ENCODE data around the gene KCNS3. TPM values are rescaled to one million over a fixed set of nuclear protein-coding genes. Genes with fewer than 3 reads are reported as not detected.

Gene KCNS3
- total RNA-seq, 1 experiment from 2014 or later = 1.7 TPM

- no peak overlapping the region for H3K4me3 ChIP-seq (ENCODE audit: low read depth in 2 of 2, low read length in 2 of 2)
- no peaks in the 10 kb centered on the region; the same call in 1 of the 2 replicates for H3K4me1 ChIP-seq (ENCODE audit: control insufficient read depth, insufficient read depth, low read length)
- no peaks in the 10 kb centered on the region for H3K36me3 ChIP-seq (ENCODE audit: control insufficient read depth, insufficient read depth, low read length)
- no peaks in the 10 kb centered on the region for H3K9me3 ChIP-seq (ENCODE audit: control insufficient read depth, insufficient read depth, low read depth, low read length)
- POLR2A ChIA-PET = no interaction called here
- no TSS peak for BruUV-seq (replicated peaks)
- CTCF ChIA-PET = no interaction called here
- no peak for ATAC-seq
- TF ChIP-seq, protein P1, sequence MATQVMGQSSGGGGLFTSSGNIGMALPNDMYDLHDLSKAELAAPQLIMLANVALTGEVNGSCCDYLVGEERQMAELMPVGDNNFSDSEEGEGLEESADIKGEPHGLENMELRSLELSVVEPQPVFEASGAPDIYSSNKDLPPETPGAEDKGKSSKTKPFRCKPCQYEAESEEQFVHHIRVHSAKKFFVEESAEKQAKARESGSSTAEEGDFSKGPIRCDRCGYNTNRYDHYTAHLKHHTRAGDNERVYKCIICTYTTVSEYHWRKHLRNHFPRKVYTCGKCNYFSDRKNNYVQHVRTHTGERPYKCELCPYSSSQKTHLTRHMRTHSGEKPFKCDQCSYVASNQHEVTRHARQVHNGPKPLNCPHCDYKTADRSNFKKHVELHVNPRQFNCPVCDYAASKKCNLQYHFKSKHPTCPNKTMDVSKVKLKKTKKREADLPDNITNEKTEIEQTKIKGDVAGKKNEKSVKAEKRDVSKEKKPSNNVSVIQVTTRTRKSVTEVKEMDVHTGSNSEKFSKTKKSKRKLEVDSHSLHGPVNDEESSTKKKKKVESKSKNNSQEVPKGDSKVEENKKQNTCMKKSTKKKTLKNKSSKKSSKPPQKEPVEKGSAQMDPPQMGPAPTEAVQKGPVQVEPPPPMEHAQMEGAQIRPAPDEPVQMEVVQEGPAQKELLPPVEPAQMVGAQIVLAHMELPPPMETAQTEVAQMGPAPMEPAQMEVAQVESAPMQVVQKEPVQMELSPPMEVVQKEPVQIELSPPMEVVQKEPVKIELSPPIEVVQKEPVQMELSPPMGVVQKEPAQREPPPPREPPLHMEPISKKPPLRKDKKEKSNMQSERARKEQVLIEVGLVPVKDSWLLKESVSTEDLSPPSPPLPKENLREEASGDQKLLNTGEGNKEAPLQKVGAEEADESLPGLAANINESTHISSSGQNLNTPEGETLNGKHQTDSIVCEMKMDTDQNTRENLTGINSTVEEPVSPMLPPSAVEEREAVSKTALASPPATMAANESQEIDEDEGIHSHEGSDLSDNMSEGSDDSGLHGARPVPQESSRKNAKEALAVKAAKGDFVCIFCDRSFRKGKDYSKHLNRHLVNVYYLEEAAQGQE (IDR thresholded peaks at IDR 0.05; ENCODE audit: insufficient read depth in 1 of 2, low read depth in 2 of 2, low read length in 1 of 2) = no peak
- TF ChIP-seq TCF7L2 (IDR thresholded peaks at IDR 0.05; ENCODE audit: low read depth, low read length) (no peak), SIN3A (IDR thresholded peaks at IDR 0.05; ENCODE audit: borderline replicate concordance, insufficient read depth, low read depth, low read length) (no peak), POLR2AphosphoS5 (IDR thresholded peaks at IDR 0.05; ENCODE audit: low read depth, low read length) (no peak)
- TF ChIP-seq, protein P2, sequence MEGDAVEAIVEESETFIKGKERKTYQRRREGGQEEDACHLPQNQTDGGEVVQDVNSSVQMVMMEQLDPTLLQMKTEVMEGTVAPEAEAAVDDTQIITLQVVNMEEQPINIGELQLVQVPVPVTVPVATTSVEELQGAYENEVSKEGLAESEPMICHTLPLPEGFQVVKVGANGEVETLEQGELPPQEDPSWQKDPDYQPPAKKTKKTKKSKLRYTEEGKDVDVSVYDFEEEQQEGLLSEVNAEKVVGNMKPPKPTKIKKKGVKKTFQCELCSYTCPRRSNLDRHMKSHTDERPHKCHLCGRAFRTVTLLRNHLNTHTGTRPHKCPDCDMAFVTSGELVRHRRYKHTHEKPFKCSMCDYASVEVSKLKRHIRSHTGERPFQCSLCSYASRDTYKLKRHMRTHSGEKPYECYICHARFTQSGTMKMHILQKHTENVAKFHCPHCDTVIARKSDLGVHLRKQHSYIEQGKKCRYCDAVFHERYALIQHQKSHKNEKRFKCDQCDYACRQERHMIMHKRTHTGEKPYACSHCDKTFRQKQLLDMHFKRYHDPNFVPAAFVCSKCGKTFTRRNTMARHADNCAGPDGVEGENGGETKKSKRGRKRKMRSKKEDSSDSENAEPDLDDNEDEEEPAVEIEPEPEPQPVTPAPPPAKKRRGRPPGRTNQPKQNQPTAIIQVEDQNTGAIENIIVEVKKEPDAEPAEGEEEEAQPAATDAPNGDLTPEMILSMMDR (IDR thresholded peaks at IDR 0.05) = no peak
- DNase-seq (ENCODE audit: low read depth, low spot score) = no peak
- intact Hi-C loops (cut with micrococcal nuclease; ENCODE audit: unreplicated experiment) = no loop called here
- peaks cover 4% of the 10 kb centered on the region; the same call in 1 of the 2 replicates for H3K27me3 ChIP-seq (ENCODE audit: control insufficient read depth, insufficient read depth, low read length)
- H3K27ac ChIP-seq (ENCODE audit: low read length) = no peak overlapping the region
- in situ Hi-C loops (cut with HindIII; ENCODE audit: low pct_unique_long_range_greater_than_20kb, low sequenced_read_pairs) = no loop called here
Observed at GRCh38 chr2:17845806-17846205, 32.7 kb upstream of the KCNS3 start.

GRCh38 chr2:17846676-17847075 is 31.8 kb upstream of the KCNS3 start:
- H3K27me3 ChIP-seq (ENCODE audit: control insufficient read depth, insufficient read depth, low read length) = peaks cover 4% of the 10 kb centered on the region; the same call in 1 of the 2 replicates
- intact Hi-C loops (cut with micrococcal nuclease; ENCODE audit: unreplicated experiment) (no loop called here), in situ Hi-C loops (cut with HindIII; ENCODE audit: low pct_unique_long_range_greater_than_20kb, low sequenced_read_pairs) (no loop called here)
- no peak overlapping the region for H3K27ac ChIP-seq (ENCODE audit: low read length)
- H3K9me3 ChIP-seq (ENCODE audit: control insufficient read depth, insufficient read depth, low read depth, low read length) = no peaks in the 10 kb centered on the region
- no peak for ATAC-seq
- BruUV-seq (replicated peaks) = no TSS peak
- H3K36me3 ChIP-seq (ENCODE audit: control insufficient read depth, insufficient read depth, low read length) = no peaks in the 10 kb centered on the region
- ChIA-PET CTCF (no interaction called here), POLR2A (no interaction called here)
- H3K4me1 ChIP-seq (ENCODE audit: control insufficient read depth, insufficient read depth, low read length) = no peaks in the 10 kb centered on the region; the same call in 1 of the 2 replicates
- DNase-seq (ENCODE audit: low read depth, low spot score) = no peak
- H3K4me3 ChIP-seq (ENCODE audit: low read depth in 2 of 2, low read length in 2 of 2) = no peak overlapping the region
- no peak for TF ChIP-seq SIN3A (IDR thresholded peaks at IDR 0.05; ENCODE audit: borderline replicate concordance, insufficient read depth, low read depth, low read length)
- no peak for TF ChIP-seq TCF7L2 (IDR thresholded peaks at IDR 0.05; ENCODE audit: low read depth, low read length)
- TF ChIP-seq, protein P1 (IDR thresholded peaks at IDR 0.05; ENCODE audit: insufficient read depth in 1 of 2, low read depth in 2 of 2, low read length in 1 of 2) = no peak
- TF ChIP-seq, protein P2 (IDR thresholded peaks at IDR 0.05) = no peak
- no peak for TF ChIP-seq POLR2AphosphoS5 (IDR thresholded peaks at IDR 0.05; ENCODE audit: low read depth, low read length)

Data from Panc1 (cell line).